Endothelial cell of umbilical vein (primary cell): ENCODE data around the gene ZHX3.

Source experiments
- MAX ChIP-seq: IDR thresholded peaks from 2 replicates; pipeline ENCODE4 v1.6.1; 2011; ENCODE audit not compliant: insufficient read depth, insufficient read length
- TF ChIP-seq, protein P1 (sequence below), 2 donors: IDR thresholded peaks; 1 replicate in 1 of 2; 2 replicates in 1 of 2; pipeline ENCODE4 v1.5.1; 2011; ENCODE audit warnings: low read length in 2 of 2, mild to moderate bottlenecking in 2 of 2, moderate library complexity in 2 of 2, control low read depth in 1 of 2, inconsistent platforms in 1 of 2, low read depth in 1 of 2; ENCODE audit not compliant: insufficient read depth in 1 of 2; ENCODE audit errors: extremely low read depth in 1 of 2

GRCh38 chr20:41178495-41178894, 139.0 kb downstream of the ZHX3 start:
- TF ChIP-seq, protein P1, sequence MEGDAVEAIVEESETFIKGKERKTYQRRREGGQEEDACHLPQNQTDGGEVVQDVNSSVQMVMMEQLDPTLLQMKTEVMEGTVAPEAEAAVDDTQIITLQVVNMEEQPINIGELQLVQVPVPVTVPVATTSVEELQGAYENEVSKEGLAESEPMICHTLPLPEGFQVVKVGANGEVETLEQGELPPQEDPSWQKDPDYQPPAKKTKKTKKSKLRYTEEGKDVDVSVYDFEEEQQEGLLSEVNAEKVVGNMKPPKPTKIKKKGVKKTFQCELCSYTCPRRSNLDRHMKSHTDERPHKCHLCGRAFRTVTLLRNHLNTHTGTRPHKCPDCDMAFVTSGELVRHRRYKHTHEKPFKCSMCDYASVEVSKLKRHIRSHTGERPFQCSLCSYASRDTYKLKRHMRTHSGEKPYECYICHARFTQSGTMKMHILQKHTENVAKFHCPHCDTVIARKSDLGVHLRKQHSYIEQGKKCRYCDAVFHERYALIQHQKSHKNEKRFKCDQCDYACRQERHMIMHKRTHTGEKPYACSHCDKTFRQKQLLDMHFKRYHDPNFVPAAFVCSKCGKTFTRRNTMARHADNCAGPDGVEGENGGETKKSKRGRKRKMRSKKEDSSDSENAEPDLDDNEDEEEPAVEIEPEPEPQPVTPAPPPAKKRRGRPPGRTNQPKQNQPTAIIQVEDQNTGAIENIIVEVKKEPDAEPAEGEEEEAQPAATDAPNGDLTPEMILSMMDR (IDR thresholded peaks at IDR 0.05; ENCODE audit: extremely low read depth in 1 of 2, insufficient read depth in 1 of 2, low read depth in 1 of 2, low read length in 2 of 2), result no peak
- TF ChIP-seq MAX, result no peak
